RCC 7860 (cell line): ENCODE data around the gene RPS6KA2.

Source experiments
- DNase-seq: peaks from one replicate; pipeline ENCODE4 v3.0.0-alpha.2; 2015; ENCODE audit warnings: low spot score
- FAIRE-seq: peaks from 2 replicates; lab custom pipeline; 2012; peaks lifted over from hg19 to GRCh38; lab: Jason Lieb, UNC

The RPS6KA2 gene

GRCh38 chr6:166559662-166560061 lies 67.4 kb downstream of the RPS6KA2 start:
- FAIRE-seq (no peak), DNase-seq (no peak)

GRCh38 chr6:166559211-166559610 lies 67.8 kb downstream of the RPS6KA2 start:
- FAIRE-seq, result no peak
- DNase-seq, result no peak

GRCh38 chr6:166558156-166559005 lies 68.7 kb downstream of the RPS6KA2 start:
- no peak for FAIRE-seq

GRCh38 chr6:166556863-166557322 lies 70.2 kb downstream of the RPS6KA2 start:
- DNase-seq (peak; percentile 89), FAIRE-seq (peak; percentile 89)

More at GRCh38 chr6:166558156-166559005, 68.7 kb downstream of the RPS6KA2 start:
- no peak for DNase-seq

DNA sequence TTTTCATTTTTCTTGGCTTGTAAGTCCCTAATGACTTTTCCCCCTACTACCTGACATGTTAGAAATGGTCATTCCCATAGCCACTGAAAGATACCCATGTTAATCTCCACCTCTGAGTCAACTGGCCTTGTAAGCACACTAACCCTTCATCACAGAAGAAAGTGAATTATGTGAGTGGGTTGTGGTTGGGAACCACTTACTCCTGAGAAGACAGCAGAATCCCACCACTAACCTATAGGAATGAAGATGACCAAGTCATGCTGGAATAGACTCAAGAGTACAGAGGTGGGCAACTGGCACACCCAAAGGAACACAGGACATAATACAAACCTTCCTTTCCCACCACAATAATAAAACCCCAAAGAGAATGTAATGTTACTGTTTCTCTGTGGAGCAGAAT lies 70.7 kb downstream of the RPS6KA2 start:
- FAIRE-seq, result no peak
- peak; percentile 17 for DNase-seq

DNA sequence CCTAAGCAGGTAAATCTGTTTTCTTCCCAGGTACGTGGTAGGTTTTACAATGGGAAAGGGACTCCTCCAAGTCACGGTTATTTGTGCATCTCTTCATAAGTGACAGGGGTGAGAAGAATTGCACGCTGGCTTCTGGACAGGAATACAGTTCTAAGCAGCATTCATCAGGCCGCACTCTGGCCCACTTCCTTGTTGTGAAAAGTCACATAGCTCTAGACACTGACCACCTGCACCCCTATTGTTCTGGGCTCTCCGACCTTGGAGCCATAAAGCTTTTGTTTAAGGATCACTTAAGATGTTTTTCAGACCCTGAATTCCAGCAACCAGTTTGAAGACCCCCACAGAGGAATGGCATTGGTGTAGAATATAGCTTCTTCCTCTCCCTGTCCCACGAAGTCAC lies 72.0 kb downstream of the RPS6KA2 start:
- no peak for DNase-seq
- FAIRE-seq, result no peak

- DNase-seq (no peak), FAIRE-seq (no peak)
Measured at GRCh38 chr6:166554316-166554715, 72.7 kb downstream of the RPS6KA2 start.

DNA sequence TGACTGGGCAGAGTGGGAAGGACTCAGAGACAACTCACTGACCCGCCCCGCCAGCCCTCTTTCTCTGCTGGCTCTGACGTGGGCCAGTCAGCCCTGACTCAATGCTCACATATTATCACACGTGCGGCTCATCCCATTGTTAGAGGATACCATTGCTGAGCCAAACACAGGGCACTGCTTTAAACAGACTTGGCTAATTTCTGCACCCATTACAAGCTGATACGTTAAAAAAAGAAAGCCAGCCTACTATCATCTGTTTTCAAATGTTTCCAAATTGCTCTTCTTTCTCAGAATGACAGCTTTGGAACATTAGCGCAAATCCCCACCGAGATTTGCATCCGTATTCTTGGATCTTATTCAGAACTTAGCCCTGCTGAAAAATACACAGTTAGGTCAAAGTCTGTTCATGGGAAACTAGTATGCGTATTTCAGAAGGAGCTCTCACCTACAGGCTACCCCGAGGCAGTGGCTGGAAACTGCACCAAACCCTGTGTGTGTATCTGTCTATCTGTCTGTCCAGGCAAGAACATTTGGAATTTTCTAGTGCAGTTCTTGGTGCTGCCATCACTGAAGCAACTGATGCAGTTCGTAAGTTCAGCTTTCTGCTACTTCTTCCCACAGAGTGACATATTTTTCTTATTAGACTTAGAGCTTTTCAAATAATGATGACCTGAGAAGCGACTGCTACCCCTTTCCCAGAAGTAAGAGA lies 73.3 kb downstream of the RPS6KA2 start:
- FAIRE-seq (no peak), DNase-seq (peak; percentile 44)

DNA sequence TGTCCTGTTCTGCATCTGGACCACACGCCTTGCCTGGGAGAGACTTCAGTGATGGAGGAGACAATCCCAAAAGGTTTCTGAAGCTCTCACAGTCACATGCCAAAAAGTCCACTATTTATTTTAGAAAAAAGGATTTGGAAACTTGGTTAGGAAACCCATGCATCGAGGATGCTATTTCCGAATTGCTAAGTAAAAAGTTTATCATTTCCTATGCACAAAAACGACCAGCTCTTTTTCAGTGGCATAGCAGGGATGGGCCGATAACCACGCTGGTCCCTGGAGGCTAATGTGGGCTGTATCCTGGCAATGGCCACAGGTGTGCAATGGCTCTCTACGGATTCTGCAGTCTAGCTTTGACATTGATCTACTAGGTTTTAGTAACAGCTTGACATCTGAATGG lies 74.5 kb downstream of the RPS6KA2 start:
- FAIRE-seq (no peak), DNase-seq (no peak)

- no peak for DNase-seq
- no peak for FAIRE-seq
Measured at GRCh38 chr6:166551754-166552495, 75.1 kb downstream of the RPS6KA2 start.

GRCh38 chr6:166546653-166547052 lies 80.4 kb downstream of the RPS6KA2 start:
- no peak for DNase-seq
- no peak for FAIRE-seq

GRCh38 chr6:166545156-166546034 lies 81.7 kb downstream of the RPS6KA2 start:
- no peak for FAIRE-seq
- no peak for DNase-seq

- FAIRE-seq (no peak), DNase-seq (no peak)
Measured at GRCh38 chr6:166544296-166544605, 82.8 kb downstream of the RPS6KA2 start.

DNA sequence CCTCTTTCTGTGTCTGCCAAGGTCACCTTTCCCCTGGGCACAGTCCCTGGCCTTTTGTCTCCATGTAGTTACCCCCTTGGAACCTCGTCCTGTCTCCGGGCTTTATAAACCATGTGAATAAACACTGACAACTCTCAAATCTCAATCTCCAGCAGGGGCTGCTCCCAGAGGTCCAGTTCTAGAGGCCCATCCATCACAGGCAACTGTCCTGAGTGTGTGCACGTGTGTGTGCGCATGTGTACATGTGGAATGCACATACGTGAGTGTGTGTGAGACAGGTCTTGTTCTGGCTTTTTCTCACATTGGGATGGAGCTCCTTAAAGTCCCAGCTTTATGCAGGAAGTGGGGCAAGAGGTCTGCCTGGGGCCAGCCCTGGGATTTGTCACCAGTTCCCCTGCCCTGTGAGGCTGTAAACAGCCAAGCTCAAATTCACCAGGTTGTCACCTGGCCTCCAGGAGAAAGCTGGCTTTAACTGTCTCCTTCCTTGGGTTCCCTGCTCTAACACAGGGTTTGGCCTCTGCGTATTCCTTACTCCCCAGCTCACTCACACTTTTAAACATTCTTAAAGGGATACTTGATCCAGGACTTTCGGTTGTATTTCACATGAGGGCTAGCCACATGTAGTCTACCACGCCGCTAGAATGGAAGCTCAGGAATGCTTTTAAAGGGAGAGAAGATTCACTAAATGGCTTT lies 83.3 kb downstream of the RPS6KA2 start:
- FAIRE-seq (no peak), DNase-seq (no peak)

DNA sequence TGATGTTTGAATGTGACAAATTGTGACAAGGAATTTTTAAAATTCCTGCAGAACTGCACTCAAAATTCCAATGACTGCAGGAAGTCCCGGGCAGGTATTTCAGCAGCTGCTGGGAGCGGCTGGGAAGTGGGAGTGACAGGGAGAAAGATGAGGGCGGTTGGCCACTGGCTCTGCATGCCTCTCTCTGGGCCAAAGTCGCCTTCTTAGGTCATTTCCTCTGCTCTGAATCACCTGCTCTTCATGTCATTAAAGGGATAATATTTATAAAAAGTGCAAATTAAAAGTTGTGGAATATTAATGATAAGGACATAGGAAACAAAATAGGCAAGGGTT lies 84.5 kb downstream of the RPS6KA2 start:
- FAIRE-seq, result no peak
- peak; percentile 7 for DNase-seq

DNA sequence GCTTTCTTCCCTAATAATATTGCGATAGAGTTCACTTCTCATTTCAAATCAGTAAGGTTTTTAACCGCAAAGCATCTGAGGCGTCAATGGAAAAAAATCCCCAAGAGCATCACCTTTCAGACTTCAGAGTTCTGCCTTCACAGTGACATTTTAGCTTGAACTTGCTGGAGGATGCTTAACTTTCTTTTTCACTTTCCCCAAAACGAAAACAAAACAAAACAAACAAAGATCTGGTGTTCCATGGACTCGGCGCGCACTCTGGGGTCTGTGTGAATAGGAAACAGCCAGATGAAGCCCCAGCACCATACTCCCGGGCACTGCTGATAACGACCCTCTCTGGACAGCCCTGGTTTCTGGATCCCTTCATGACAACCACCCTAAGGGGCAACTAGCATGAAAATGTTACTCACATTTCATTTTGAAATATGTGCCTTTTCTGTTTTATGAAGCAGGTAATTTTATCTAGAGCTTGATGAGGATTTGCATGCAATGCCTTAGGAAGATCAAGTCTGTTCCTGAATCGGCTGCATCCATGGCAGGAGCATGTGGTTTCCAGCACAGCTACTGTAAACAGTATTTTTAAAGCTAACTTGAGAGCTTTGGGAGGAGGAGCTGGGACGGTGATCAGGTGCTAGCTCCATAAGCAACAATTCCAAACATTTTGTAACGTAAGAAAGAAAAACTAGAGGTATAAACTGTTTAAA lies 85.0 kb downstream of the RPS6KA2 start:
- DNase-seq, result no peak

GRCh38 chr6:166541366-166541765 lies 85.7 kb downstream of the RPS6KA2 start:
- DNase-seq (no peak), FAIRE-seq (no peak)

More for the DNA sequence above, 85.0 kb downstream of the RPS6KA2 start:
- FAIRE-seq, result no peak

DNA sequence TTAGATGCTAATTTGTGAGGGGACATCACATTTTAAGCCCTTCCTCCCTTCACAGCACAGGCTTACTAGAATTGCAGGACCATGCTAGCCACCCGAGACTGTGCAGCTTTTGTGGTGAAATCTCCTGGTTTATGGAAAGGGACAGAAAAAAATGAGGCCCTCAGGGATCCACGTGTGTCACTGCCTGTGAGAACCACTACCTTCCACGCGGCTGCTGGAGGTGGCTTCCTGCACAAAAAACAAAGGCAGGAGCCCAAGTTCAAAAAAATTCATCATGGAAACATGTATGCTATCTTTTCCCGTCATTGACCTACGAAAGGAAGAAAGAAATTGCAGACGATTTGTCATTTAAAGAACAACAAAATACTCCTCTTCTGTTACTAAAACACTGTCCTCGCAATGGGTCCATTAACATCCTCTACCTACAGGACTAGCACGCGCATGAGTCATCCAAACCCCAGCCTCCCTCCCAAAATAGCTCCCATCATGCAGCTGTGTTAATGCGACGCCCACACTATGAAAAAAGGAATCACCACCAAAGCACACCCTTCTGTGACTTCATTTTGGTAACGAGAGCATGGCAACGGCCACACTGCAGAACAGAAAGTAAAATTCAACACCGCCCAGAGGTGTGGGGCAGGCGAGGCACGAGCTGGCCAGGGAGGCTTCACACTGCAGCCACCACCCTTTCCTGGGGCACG lies 86.3 kb downstream of the RPS6KA2 start:
- DNase-seq (no peak), FAIRE-seq (no peak)

DNA sequence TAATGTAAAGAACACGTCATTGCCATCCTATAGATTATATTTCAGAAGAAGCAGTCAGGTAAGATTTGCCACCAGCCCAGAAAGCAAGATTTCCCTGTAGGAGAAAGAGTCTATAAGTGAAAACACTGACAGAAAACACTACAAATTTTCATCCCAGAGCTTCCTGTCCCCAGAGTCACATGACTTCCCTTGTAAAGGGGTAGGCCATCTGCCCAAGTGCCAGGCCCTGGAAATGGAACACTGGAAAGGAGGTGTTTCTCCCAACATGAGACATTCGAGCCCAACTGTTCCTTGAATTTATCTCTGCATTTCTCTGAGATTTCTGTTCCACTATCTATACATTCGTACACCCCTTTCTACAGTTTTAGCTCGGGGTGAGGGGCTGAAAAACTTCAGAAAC lies 87.5 kb downstream of the RPS6KA2 start:
- no peak for FAIRE-seq
- DNase-seq, result no peak
